Measurements from ENCODE around the gene TXNL1. TPM values are rescaled to one million over a fixed set of nuclear protein-coding genes. Genes with fewer than 3 reads are reported as not detected.
A peak's percentile ranks its signal among the peaks of the same experiment; 100 is the strongest.

Gene TXNL1
- total RNA-seq, 1 donor = 32.9 TPM

DNA sequence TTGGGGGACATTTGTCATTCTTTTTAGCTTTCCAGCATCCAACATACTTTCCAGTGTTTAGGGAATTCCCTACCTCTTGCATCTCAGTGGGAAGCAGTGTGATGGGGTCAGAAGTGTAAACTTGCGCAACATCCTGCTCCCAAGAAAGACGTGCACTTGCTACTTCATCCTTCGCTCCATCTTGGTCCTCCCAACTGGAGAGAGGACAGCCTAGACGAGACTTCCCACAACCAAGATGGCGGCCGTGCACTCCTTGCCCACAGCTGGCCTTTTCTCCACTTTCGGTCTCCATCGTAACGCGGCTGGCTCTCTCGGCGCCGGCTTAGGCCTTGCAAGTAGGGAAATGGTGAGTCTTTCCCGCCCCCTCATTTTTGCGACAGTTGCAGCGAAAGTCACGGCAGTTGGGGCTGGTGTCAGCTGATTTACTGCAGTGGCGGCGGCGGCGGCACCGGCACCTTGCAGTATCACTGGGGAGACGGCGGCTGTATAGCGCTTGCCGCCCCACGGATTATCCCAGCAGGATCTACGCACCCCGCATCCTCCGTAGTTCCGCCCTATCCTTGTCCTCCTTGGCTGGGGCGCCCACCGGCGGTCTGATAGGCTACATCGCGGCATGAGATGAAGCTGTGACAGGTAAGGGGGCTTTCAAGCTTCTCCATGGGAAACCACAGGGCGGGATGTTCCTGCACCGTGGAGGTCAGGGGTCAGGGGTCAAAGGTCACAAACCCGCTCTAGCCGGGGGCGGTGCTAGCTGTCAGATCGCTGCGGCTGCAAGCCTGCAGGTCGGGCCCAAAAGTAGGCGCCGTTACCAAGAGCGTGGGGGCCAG is 12.8 kb upstream of the TXNL1 start, which contains the start of gene WDR7:
WDR7 (plus strand) TSS at position 416 of the 827 bp plus-strand sequence. CDS start 21,157 bp downstream, outside the sequence.
- Histone ChIP-seq H3K4me1 (ENCODE audit: insufficient read depth, low read length) (peaks cover 14% of the 10 kb centered on the region), H3K79me2 (ENCODE audit: insufficient read depth, low read length) (peaks cover 49% of the 10 kb centered on the region), H2AFZ (ENCODE audit: low read length) (peak within 1 kb of the TSS; percentile 99), H3K4me3 (ENCODE audit: insufficient read depth, low read length) (peak within 1 kb of the TSS; percentile 100), H3K27me3 (ENCODE audit: insufficient read depth, low read length) (no peaks in the 10 kb centered on the region), H3K4me2 (ENCODE audit: insufficient read depth, low read length) (peak within 1 kb of the TSS; percentile 92), H4K20me1 (ENCODE audit: insufficient read depth, low read length) (peaks cover 4% of the 10 kb centered on the region), H3K36me3 (ENCODE audit: insufficient read depth, low read length) (no peaks in the 10 kb centered on the region), H3K9me3 (ENCODE audit: low read depth, low read length) (no peaks in the 10 kb centered on the region), H3K27ac (ENCODE audit: low read depth, low read length) (peak within 1 kb of the TSS; percentile 74)
- peak; percentile 88 for DNase-seq (ENCODE audit: insufficient read length, low spot score, missing footprints)
- TF ChIP-seq CTCF (IDR thresholded peaks at IDR 0.05; ENCODE audit: extremely low read depth, low read depth, low read length) = no peak

GRCh38 chr18:56649996-56650395 is 11.6 kb upstream of the TXNL1 start:
- no peak for DNase-seq (ENCODE audit: insufficient read length, low spot score, missing footprints)
- Histone ChIP-seq H3K27ac (ENCODE audit: low read depth, low read length) (no peak overlapping the region), H2AFZ (ENCODE audit: low read length) (peak overlapping the region; percentile 18), H3K27me3 (ENCODE audit: insufficient read depth, low read length) (no peaks in the 10 kb centered on the region), H4K20me1 (ENCODE audit: insufficient read depth, low read length) (peaks cover 4% of the 10 kb centered on the region), H3K4me3 (ENCODE audit: insufficient read depth, low read length) (no peak overlapping the region), H3K4me2 (ENCODE audit: insufficient read depth, low read length) (no peak overlapping the region), H3K36me3 (ENCODE audit: insufficient read depth, low read length) (no peaks in the 10 kb centered on the region), H3K79me2 (ENCODE audit: insufficient read depth, low read length) (peaks cover 37% of the 10 kb centered on the region), H3K9me3 (ENCODE audit: low read depth, low read length) (no peaks in the 10 kb centered on the region), H3K4me1 (ENCODE audit: insufficient read depth, low read length) (peaks cover 14% of the 10 kb centered on the region)
- TF ChIP-seq CTCF (IDR thresholded peaks at IDR 0.05; ENCODE audit: extremely low read depth, low read depth, low read length) = no peak

DNA sequence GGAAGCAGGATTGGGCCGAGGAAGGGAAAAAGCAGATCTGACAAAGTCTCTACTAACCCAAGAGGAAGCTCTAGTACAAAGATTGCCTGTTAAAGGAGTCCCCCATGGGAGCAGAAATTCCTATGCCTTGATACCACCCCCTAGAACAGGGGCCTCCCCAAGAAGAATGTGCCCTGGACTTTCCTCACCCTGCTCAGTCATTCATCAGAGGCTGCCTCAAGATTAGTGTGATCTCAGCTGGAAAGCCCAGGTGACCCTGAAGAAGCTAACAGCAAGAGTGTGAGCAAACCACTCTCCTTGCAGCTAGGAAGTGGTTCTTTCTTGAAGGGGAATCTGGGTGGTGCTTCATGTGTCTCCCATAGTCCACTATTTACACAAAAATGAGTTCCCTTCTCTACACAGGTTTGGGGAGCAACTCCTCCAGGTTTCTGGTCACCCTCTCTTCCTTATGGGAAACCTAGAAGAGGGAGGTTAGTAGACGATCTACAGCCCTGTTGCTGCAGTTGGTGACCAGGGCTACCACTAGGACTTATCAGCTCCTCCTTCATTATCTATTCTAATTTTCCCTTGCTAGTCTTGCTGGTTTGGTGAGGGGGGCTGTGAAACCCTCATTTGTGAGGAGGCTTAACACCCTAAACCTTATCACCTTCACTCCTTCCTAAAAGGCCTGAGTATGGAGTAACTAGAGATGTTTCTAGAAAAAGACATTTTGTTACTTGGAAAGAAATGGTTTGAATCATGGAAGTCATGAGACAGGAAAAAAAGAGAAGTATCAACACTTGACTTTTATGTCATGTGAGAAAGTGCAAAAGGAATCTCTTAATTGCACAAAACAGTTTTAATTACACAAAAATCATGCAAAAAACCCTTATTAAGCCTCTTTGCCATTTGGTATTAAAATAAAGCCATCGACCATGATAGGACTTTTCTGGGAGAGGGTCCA is 9.8 kb upstream of the TXNL1 start:
- H3K27me3 ChIP-seq (ENCODE audit: insufficient read depth, low read length) = no peaks in the 10 kb centered on the region

More for the DNA sequence above, 9.8 kb upstream of the TXNL1 start:
- H3K79me2 ChIP-seq (ENCODE audit: insufficient read depth, low read length) = peaks cover 20% of the 10 kb centered on the region
- DNase-seq (ENCODE audit: insufficient read length, low spot score, missing footprints) = no peak
- H3K4me3 ChIP-seq (ENCODE audit: insufficient read depth, low read length) = no peak overlapping the region
- H3K9me3 ChIP-seq (ENCODE audit: low read depth, low read length) = no peaks in the 10 kb centered on the region
- no peak for TF ChIP-seq CTCF (IDR thresholded peaks at IDR 0.05; ENCODE audit: extremely low read depth, low read depth, low read length)
- H4K20me1 ChIP-seq (ENCODE audit: insufficient read depth, low read length) = peaks cover 4% of the 10 kb centered on the region
- no peak overlapping the region for H3K4me2 ChIP-seq (ENCODE audit: insufficient read depth, low read length)
- H3K27ac ChIP-seq (ENCODE audit: low read depth, low read length) = no peak overlapping the region
- H3K36me3 ChIP-seq (ENCODE audit: insufficient read depth, low read length) = no peaks in the 10 kb centered on the region
- H2AFZ ChIP-seq (ENCODE audit: low read length) = no peak overlapping the region
- H3K4me1 ChIP-seq (ENCODE audit: insufficient read depth, low read length) = peaks cover 14% of the 10 kb centered on the region
